ENCODE results near the gene PIEZO2. TPM values are rescaled to one million over a fixed set of nuclear protein-coding genes. Genes with fewer than 3 reads are reported as not detected.
"Not testable (repeated sequence)": the region's sequence is repeated elsewhere in the genome, so short reads cannot be mapped to it uniquely, and the experiment has no call there.

PIEZO2 gene
- total RNA-seq, 4 donors from 2014 or later = 0.68 to 2.2 (median 1.1) TPM

GRCh38 chr18:10846657-10847407 lies 302.5 kb downstream of the PIEZO2 start:
- H3K4me1 ChIP-seq = peaks cover 10% of the 10 kb centered on the region
- no peaks in the 10 kb centered on the region for H3K27me3 ChIP-seq
- H3K36me3 ChIP-seq = no peaks in the 10 kb centered on the region
- H3K4me3 ChIP-seq = no peak overlapping the region
- no peak for DNase-seq (ENCODE audit: low spot score in 2 of 2)
- no peak overlapping the region for H3K27ac ChIP-seq
- WGBS = 89% methylated on average over 6 of the region's 6 CpGs
- no peaks in the 10 kb centered on the region for H3K9me3 ChIP-seq
- no peak for TF ChIP-seq CTCF (IDR thresholded peaks at IDR 0.05)
- TF ChIP-seq POLR2A (IDR thresholded peaks at IDR 0.05) = no peak
- no peak for TF ChIP-seq EP300 (IDR thresholded peaks at IDR 0.05)
- no peak for TF ChIP-seq POLR2AphosphoS5 (IDR thresholded peaks at IDR 0.05)

- not testable (repeated sequence) for H3K9me3 ChIP-seq; H3K27ac ChIP-seq; DNase-seq (ENCODE audit: low spot score in 2 of 2); H3K36me3 ChIP-seq; H3K4me3 ChIP-seq; H3K27me3 ChIP-seq
- WGBS = 82% methylated on average over 2 of the region's 2 CpGs
- peaks cover 17% of the 10 kb centered on the region for H3K4me1 ChIP-seq
Measured at GRCh38 chr18:10846035-10846434, 303.3 kb downstream of the PIEZO2 start.

- no peak overlapping the region for H3K4me3 ChIP-seq
- H3K27me3 ChIP-seq = no peaks in the 10 kb centered on the region
- H3K36me3 ChIP-seq = no peaks in the 10 kb centered on the region
- no peaks in the 10 kb centered on the region for H3K9me3 ChIP-seq
- no peak for DNase-seq (ENCODE audit: low spot score in 2 of 2)
- WGBS = 58% methylated on average over 5 of the region's 5 CpGs
- H3K4me1 ChIP-seq = peaks cover 19% of the 10 kb centered on the region
- H3K27ac ChIP-seq = no peak overlapping the region
- no peak for TF ChIP-seq POLR2AphosphoS5 (IDR thresholded peaks at IDR 0.05)
- TF ChIP-seq CTCF (IDR thresholded peaks at IDR 0.05) = no peak
- TF ChIP-seq EP300 (IDR thresholded peaks at IDR 0.05) = no peak
- no peak for TF ChIP-seq POLR2A (IDR thresholded peaks at IDR 0.05)
Measured at GRCh38 chr18:10843565-10843964, 305.8 kb downstream of the PIEZO2 start.

GRCh38 chr18:10842861-10843260 lies 306.5 kb downstream of the PIEZO2 start:
- DNase-seq (ENCODE audit: low spot score in 2 of 2) = no peak
- no peaks in the 10 kb centered on the region for H3K9me3 ChIP-seq
- no peaks in the 10 kb centered on the region for H3K27me3 ChIP-seq
- peaks cover 19% of the 10 kb centered on the region for H3K4me1 ChIP-seq
- H3K4me3 ChIP-seq = no peak overlapping the region
- 18% methylated on average over 1 of the region's 1 CpG for WGBS
- TF ChIP-seq CTCF (IDR thresholded peaks at IDR 0.05) = no peak
- TF ChIP-seq EP300 (IDR thresholded peaks at IDR 0.05) = no peak
- TF ChIP-seq POLR2AphosphoS5 (IDR thresholded peaks at IDR 0.05) = no peak
- TF ChIP-seq POLR2A (IDR thresholded peaks at IDR 0.05) = no peak
- no peaks in the 10 kb centered on the region for H3K36me3 ChIP-seq
- H3K27ac ChIP-seq = no peak overlapping the region

DNA sequence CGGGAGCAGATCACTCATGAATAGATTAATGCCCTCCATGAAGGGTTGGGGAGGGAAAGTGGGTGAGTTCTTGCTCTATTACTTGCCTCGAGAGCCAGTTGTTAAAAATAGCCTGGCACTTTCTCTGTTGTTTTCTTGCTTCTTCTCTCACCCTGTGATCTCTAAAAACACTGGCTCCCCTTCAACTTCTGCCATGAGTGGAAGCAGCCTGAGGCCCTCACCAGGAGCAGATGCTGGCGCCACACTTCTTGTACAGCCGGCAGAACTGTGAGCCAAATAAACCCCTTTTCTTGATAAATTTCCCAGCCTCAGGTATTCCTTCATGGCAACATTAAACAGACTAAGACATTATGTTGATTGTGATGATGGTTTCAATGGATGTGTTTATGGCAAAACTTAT lies 307.0 kb downstream of the PIEZO2 start:
- H3K9me3 ChIP-seq = no peaks in the 10 kb centered on the region
- no peaks in the 10 kb centered on the region for H3K27me3 ChIP-seq
- no peak overlapping the region for H3K4me3 ChIP-seq
- TF ChIP-seq CTCF (IDR thresholded peaks at IDR 0.05) (no peak), POLR2A (IDR thresholded peaks at IDR 0.05) (no peak), EP300 (IDR thresholded peaks at IDR 0.05) (no peak), POLR2AphosphoS5 (IDR thresholded peaks at IDR 0.05) (no peak)
- 36% methylated on average over 4 of the region's 4 CpGs for WGBS
- peak overlapping the region; percentile 23 for H3K27ac ChIP-seq
- no peak for DNase-seq (ENCODE audit: low spot score in 2 of 2)
- H3K4me1 ChIP-seq = peaks cover 19% of the 10 kb centered on the region
- H3K36me3 ChIP-seq = no peaks in the 10 kb centered on the region

DNA sequence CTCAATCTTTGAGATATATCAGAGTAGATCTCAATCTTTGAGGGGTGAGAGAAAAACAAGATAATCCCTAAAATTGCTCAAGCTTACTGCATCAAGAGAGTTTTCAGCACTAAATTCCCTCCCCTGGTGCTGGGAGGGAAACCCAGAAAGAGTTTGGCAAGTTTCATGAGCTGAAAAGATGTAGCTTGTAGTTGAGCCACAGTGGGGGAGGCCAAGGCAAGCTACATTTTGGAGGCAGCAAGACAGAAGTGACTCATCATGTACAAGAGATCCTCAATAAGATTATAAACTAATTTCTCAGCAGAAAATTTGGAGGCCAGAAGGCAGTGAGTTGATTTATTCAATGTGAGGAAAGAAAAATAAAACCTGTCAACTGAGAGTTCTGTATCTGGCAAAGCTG lies 308.2 kb downstream of the PIEZO2 start:
- no peaks in the 10 kb centered on the region for H3K9me3 ChIP-seq
- peaks cover 19% of the 10 kb centered on the region for H3K4me1 ChIP-seq
- TF ChIP-seq POLR2A (IDR thresholded peaks at IDR 0.05) = no peak
- TF ChIP-seq CTCF (IDR thresholded peaks at IDR 0.05) = no peak
- no peak for TF ChIP-seq POLR2AphosphoS5 (IDR thresholded peaks at IDR 0.05)
- no peak for TF ChIP-seq EP300 (IDR thresholded peaks at IDR 0.05)
- H3K36me3 ChIP-seq = no peaks in the 10 kb centered on the region
- no peak overlapping the region for H3K4me3 ChIP-seq
- H3K27me3 ChIP-seq = no peaks in the 10 kb centered on the region
- no peak for DNase-seq (ENCODE audit: low spot score in 2 of 2)
- H3K27ac ChIP-seq = no peak overlapping the region
